ENCODE data around the gene S1PR3.

Gene S1PR3

DNA sequence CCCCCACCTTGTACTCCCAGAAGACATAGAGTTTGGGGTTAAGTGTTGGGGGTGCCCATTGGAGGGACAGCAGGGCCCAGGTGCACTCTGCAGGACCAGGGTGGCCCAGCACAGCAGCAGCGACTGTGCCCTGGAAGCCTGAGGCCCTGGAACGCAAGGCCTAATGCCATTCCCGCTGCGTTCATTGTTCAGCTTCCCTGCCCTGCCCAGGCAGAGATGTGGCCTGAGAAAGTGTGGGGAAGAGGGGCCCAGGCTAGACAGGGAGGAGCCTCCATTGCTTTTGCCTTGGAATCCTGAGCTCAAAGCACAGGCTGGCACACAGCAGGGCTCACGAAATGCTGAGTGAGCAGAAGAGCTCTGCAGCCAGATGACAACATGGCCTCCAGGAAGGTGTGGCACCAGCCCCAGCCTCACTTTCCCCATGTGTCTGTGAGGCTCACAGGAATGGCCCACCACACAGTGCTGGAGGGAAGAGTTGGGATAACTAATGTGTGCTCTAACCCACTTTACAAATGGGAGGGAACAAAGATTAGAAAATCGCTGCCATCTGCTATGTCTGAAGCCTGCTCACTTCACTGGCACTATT, 19.4 kb downstream of the S1PR3 start:
- DNase-seq: no peak

DNA sequence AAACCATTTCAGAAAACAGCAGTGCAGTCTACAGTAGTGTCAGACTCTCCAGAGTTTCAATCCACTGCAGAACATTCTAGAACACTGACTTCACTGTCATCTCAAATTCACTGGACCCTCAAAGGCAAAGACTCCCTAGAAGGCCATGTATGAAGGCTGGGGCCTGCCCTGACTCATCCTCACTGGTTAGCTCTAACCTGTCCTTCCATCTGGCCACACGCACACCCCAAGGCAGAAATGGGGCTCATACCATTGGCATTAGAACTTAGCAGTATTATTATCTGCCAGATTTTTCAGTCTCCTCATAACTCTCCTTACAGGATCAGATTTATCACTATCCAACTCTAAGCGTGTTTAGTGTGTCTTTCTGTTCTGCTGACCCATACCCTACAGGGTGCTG, 20.4 kb downstream of the S1PR3 start:
- DNase-seq: no peak

DNA sequence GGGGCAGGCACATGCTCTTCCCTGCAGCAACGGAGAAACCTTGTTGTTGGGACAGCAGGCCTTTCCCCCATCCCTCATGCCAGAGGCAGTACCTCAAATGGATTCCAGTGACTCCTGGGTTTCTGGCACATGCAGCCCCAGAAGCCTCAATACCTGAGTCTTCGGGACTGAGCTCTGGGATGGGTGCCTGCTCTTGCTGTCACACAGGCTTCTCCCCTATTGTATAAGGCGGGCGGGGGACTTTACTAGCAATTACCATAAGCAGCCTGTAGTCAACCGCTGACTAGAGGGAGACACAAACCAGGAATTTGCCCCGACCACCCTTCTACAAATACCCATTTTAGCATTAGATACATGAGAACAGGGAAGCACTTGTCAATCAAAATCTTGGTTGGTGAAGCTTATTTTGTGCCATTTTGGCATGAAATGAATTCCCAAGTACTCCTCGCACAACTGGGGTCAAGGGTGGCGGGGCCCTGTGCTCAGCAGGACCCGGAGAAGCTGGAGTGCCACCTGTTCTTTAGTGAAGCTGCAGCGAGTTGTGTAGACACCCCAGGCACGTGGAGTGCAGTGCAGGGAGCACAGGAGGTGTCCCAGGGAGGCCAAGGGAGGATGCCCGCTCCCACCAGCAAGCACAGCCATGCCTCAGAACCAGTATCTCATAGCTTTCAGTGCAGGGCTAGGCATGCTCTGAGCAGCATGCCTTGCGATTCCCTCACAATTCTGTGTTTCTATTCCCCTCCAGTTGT, 21.2 kb downstream of the S1PR3 start:
- DNase-seq: no peak

DNA sequence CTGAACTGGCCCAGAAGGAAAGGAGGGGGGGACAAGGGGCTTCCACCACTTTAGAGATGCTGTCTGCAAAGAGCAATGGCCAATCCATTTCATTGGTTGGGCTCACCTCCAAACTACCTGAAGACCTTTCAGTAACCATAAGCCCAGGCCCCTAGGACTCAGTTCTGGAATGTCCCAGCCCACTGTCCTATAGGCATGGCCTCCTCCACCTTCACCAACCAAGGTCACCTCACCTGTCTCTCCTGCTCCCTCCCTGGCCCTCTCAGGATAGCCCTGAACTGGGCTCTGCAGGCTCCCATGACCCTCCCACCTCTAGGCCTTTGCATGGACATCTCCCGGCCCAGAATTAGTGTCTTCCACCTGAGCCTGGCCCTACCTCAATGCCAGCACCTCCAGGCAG, 22.4 kb downstream of the S1PR3 start:
- no peak for DNase-seq

DNA sequence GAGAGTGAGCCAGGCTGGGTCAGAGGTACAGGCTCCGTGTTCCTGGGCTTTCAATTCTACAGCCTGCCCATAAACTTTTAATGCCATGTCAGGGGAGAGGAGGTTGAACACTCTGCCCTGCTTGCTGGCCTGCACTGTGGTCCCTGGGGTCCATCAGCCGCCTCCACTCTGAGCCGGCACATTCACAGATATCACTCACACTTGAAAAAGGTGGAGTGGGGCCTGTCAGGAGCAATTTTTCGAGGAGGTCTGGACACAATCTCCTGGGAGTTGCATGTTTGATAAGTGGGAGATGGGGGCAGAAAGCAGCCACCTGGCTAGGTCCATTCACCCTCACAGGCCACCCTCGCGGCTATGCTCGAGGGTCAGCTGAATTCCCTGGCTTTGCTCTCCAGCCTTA, 22.9 kb downstream of the S1PR3 start:
- DNase-seq: no peak

DNA sequence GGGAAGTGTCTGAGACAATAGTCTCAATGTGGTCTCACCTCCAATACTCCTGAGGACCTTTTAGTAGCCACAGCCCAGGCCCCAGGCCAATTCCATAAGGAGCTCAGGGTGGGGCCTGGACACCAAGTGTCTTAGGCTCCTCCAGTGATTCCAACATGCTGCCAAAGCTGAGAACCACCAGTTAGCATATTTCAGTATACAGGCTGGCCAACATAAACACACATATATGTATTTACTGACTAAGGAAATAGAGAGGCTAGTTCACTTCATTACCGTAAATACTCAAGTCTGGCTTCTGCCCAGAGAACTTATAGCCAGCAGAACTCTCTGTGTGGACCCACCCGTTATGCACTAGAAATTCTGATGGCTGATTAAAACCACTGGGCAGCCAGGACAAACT, 24.1 kb downstream of the S1PR3 start:
- no peak for DNase-seq

DNA sequence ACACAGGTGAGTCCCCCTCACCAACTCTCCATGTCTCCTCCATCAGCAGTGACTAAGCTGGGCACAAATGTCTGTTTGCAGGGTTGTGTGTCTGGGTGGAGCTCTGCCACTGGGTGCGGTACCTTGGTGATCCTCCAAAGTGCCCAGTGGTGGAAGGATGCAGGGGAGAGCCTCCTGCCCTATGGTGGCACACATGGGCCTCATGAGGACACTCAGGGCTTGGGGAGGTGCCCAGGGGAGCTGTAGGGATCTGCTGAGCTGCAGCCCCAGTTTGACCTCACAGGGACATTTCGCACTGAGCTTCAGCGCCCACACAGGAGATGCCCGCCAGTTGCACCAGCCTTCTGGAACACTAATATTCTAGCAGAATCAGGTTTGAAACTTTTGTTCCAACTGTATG, 29.5 kb downstream of the S1PR3 start:
- DNase-seq: no peak

DNA sequence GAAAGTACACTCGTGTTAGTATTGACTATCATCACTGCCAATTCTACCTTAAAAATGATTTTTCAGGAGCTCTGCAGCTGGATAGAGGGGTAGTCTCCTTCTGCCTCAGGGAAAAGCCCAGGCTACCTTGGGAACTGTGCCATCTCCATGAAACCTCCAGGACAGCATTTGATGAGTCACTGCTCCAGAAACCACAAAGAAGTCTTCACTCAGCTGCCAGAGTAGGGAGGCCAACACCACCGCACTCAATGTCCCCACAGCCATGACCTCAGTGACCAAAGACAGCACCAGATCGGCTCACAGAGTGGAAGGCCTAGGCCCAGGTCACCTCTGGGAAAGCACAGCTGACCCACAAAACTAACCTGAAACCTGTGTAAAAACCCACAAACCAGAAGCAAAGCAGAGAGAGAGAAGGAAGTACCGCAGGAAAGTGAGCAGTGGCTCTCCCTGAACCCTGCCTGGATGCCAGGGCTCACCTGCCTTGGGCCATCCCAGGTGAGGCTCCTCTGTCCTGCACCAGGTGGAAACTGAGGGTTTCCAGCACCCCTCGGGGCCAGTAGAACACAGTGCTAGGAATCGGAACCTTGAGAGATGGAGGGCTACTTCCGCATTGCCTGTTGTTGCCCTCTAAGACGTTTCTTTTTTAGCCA, 30.0 kb downstream of the S1PR3 start:
- peak in 1 of 2 donors; percentile 31 for DNase-seq

DNA sequence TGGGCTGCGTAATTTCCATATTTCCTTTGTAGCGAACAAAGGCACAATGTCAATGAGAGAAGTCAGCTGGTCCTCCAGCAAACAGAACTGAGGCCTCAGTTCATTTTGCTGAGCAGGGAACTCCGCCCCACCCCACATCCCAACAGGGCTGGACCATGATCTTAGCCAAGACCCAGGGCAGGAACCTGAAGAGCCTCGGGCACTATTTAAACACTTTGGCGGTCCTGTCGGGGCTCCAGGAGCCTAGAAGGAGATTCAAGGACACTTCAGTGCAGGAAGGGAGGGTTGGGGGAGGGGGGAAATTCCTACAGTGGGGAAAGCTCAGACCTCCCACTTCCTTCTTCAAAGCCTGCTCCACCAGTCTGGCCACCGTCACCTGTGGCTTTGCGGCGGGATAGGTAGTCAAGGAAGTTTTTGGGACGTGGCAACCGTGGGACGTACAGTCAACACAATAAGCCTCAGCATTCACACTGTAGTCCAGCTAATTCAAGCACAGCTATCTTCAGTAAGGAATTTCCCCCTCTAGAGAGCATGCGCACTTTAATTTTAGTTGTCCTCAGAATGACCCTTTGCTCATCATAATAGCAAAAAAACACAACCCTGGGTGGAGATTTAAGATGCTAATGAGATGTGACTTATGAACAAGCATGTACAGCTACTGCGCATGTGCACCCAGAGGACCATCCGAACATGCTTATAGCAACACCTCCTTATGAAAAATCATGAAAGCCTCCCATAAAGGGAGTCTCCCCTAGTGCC, 30.9 kb downstream of the S1PR3 start:
- no peak for DNase-seq

DNA sequence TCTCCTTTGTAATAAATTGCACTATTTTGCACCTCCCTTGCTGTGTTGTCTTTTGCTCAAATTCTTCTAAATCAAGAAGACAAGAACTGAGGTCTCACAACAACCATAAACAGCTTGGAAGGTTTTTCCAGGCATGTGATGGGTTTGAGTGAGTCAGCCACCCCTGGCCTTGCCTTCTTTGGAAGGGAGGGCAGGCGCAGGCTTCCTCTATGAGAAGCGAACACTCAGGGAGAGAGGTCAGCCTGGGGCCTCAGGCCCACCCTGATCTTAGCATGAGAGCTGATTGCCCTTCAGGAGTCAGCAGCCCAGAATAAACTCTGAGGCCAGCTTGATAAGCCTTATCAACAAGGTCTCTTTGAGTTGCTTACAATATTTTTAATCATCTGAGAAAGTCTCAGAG, 31.6 kb downstream of the S1PR3 start:
- peak in 1 of 2 donors; percentile 35 for DNase-seq

DNA sequence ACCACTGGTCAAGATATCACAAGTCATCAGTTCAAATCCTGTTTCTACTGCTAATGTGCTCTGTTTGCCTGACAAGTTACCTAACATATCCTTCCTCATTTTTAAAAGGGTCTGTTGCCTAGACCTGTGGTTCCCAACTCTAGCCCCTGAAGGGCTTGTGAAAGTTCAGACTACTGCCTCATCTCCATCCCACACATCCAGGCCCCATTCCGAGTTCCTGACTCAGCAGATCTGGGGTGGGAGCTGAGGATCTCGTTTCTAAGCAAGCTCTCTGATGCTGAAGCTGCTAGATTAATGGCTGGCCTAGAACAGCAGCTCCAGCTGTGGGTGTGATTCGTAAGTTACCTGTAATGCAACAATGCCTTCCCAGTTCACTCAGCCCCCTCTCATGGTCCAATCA, 32.5 kb downstream of the S1PR3 start:
- peak; percentile 53 to 60 for DNase-seq

DNA sequence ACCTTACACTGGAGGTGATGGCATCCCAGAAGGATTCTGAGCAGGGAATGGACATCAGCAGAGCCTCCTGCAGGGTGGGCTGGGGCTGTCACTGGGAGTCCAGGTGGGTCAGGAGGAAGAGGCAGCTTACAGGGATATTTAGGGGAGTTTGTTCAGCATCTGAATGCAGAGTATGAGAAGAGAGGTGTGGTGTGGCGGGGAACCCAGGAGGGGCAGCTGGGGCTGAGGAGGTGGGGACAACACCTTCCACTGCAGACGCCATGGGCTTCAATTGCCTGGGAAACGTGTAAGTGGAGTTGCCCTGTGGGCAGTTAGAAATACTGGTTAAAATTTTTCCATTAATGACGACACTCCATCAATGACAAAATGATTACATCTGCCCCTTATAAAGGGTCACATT, 33.5 kb downstream of the S1PR3 start:
- DNase-seq: no peak

DNA sequence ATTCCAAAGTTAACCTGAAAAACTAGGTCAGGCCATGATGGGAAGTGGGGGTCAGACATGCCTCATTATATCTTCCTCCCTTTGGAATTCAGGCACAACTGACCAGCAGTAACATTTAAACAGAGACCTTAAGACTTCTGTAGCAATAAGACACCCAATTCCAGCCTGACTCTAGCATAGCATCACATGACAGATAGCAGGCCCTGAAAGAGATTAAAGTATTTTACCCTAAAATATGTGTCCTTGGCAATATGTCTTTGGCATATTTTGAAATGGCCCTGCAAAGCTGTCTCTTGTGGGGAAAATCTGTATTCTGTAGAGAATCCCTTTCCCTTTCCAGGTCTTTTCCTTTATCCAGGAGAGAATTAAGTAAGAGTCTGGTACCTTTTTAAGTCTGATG, 34.3 kb downstream of the S1PR3 start:
- no peak for DNase-seq

DNA sequence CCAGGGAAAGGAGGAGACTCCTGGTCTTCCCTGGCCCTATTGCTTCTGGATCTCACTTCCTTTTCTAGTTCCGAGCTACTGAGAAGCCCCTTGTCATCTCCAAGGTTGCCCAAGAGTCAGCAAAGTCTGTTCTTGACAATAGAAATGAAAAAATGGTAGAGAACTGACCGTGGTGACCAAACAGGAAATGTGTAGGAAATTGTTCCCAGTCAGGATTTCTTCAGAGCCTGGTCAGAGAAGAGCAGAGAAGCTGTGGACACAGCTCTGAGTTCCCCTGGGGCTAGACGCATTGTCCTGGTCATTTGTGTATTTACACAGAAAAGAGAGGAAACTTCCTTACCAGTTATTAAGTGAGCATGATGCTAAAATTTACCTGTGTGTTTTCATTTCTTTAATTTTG, 35.6 kb downstream of the S1PR3 start:
- peak; percentile 83 to 85 for DNase-seq

DNA sequence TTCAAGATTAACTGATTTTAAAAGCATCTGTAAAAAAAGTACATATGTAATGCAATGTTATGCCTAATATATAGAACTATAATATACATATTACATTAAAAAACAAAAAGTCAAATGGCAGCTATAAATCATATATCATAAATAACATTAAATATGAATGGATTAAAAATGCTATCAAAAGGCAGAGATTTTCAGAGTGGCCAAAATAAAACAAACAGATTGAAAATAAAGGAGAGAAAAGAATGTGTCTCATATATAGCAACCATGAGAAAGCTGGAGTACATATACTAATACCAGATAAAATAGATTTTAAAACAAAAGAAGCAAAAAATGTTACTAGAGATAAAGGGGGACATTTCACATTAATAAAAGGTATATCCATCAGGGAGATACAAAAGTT, 38.5 kb downstream of the S1PR3 start:
- DNase-seq: no peak

DNA sequence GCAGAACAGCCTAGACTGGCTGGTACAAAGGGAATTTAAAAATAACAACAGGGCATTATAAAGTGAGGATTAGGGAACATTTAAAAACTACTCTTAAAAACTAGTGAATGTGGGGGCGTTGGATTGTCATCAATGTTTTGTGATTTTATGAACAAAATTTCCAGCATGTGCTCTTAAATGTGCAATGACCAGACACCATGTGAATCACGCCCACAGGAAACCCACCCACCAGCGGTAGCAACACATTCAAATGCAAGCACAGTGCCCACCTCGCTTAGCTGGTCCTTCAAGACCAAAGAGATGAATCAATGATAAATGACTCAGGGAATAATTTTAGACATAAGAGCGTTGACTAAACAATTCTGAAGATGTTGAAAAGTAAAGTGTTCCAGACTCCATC, 40.9 kb downstream of the S1PR3 start:
- DNase-seq: peak; percentile 3 to 20

DNA sequence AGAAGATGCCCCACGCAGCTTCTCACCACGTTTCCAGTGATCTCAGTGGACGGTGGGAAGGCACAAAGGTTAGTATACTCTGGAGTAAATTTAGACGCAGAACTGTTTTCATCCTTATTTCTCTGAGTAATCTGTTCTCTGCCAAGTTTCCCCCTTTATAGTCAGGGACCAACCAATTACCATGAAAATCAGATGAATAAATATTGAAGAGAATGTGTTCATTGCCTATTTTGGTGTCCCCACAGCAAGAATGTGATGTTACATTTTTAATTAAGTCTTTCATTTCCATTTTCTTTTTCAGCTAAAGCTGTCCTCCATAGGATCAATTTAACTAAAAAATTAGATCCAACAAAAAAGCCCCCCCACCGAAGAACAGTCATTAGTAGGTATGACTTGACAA, 41.4 kb downstream of the S1PR3 start:
- DNase-seq: no peak

DNA sequence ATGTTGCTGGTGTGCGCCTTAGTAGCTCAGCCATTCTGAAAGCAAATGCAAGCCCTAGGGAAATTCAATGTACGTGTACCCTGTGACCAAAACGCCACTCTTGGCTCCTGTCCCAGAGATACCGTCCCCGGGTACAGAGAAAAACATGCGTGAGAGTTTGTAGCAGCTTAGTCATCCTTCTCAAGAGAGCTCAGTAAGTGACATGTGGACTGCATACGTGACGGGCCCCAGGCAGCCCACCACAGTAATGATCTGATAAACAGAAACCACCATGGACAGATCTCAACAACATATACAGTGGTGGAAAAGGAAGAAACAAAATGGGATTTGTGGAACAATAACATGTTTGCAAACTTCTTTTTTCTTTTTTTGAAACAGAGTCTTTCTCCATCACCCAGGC, 45.1 kb downstream of the S1PR3 start:
- DNase-seq: peak; percentile 44 to 54

DNA sequence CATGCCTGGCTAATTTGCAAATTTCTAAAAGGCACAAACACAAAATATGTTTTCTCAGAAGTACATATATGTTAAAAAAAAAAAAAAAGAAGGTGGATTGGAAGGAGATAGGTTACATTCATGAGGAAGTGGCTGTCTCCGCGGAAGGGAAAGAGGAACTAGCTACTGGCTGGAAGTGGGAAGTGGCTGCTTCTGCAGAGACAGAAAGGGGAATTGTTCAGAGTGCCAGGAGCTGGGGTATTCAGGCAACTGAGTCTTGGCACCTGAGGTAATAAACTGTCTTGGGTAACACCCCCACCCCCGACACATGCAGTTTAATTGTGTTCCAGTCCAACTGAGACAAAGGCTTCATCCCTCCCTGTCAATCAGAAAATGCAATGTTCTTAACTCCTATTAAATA, 45.6 kb downstream of the S1PR3 start:
- peak; percentile 89 to 90 for DNase-seq

DNA sequence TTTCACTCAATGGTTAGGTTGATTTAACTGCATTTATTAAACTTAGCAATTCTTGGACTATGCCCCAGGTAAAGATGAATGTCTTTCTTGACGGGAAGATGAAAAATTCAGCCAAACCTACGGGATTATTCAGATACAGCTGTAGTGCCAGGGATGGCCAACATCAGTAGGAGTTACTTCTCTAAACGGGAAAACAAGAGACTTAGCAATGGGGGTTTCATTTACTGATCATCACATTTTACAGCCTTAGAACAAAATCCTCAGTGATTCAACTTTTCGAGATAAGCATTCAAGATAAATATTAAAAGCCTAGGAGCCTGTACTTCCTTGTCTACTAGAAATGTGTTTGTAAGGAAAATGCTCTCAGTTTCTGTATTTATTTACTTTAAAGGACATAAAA, 46.1 kb downstream of the S1PR3 start:
- peak; percentile 42 to 53 for DNase-seq

DNA sequence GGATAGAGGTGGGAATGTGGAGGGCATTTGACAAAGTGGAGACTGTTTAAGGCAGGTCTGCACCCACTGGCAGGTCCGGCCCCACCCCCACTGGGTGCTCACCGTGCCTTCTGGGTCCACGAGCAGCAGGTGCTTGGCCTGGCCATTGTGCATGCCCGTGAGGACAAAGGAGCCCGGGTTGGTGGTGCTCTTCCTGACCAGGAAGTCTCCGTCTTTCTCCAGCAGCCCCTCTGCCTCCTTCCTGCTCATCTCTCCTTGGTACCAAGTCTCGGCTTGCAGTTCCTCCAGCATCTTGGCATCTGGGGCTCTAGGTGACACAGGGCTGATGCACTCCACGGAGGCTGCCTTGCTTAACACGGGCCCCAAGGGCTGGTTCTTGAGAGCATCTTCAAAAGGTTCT, 46.6 kb downstream of the S1PR3 start:
- DNase-seq: no peak

DNA sequence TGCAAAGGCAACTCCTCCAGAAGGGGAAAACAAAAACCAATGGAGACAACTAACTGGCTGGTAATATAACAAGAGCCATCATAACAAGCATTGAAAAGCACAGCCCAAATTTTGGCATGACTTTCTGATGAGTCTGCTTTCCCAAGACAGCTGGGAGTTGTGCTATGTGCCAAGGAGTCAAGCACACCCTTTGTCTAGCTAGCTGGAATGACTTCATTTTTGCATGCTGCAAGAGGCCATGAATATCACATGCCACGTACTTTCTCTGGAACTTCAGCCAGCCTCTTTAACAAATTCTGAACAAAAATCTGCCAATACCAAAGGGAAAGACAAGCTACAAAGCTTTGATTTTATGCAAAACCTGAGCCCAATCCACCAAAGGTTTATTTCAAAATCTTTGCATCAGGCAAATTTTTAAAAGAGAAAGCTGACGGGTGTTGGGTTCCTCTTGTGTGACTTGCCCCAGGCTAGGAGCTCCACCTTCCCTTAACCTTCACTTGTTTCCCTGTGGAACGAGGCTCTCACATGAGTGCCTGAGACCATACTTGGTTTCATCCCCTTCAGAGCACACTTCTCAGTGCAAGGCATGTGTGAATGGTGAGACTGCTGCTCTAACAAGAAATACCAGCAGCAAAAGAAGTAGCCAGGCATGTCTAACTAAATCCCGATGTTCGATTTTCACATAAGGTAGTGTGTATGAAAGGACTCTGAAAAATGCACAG, 47.3 kb downstream of the S1PR3 start:
- peak; percentile 52 to 60 for DNase-seq

DNA sequence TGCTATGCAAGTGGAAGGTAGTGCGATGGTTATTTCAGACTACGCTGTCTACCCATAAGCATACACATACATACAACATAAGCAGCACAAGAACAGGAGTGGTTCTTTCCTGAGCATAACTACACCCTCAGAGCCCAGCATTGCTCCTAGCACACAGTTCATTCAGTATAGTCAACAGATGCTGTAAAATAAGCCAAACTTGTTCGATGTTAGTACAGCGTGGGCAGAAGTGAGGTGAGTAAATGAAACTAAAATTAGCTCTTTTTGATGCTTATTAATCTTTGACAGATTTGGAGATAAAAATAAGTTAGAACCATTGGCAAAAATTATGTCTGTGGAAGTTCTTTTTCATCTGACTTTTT, 47.8 kb downstream of the S1PR3 start:
- DNase-seq: no peak

Data from inflammatory macrophage (primary cell).